HG02798 (cell line): ENCODE results near the gene NFIA.

ENCODE experiments used
- ATAC-seq: cut with Tn5 transposase; IDR thresholded peaks from one replicate; pipeline ENCODE4 v1.9.1; 2021; ENCODE audit warnings: mild to moderate bottlenecking; ENCODE audit not compliant: unreplicated experiment, poor library complexity

The NFIA gene

DNA sequence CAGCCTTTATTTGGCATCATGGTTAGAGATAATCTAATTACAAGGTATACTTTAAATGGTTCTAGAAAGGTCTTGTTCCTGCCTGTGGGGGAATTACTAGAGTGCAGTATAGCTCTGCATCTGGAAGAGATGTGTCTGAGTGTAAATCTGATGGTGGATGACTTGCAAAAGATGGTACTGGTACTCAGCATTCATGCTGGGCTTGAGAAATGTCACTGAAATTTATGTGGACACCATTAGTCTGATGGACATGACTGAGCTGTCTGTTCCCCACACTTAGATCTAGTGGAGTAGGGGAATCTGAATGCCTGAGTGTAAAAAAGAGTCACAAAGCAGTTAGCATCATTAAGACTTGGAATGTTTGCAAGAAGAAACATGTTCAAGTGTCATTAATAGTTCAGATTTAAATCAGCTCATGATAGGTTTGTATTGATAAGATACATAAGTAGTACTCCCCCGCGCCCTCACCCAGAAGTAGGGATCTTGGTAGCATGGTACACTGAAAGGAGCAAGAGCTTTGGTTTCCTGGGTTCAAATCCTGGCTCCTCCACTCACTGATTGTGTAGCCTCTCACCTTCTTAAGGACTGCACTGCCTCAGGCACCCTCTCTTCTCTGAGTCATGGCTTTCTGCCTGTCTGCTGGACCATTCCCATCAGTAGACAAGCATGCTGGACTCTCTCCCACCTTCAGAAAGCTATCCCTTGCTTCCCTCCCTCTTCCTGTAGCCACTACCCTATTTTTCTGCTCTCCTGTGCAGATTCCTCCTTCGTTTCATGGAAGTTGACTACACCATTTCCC is 292.9 kb downstream of the NFIA start:
- no peak for ATAC-seq

DNA sequence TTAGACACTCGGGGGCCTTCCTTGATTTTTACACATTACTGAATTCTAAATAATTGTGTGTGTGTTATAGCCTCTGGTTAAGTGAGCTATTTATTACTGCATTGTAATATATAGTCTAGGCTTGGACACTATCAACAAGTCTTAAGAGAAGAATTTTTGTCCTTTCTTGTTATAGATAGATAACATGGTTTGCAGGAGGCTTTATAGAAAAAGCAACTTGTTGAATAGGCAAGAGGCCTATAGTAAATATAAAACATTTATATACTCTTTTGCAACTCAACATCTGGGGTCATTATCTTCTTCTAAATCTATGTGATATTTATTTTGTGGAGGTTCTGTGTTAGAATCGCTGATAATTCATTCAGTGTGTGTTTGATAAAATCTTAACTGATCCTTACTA is 293.8 kb downstream of the NFIA start:
- ATAC-seq: no peak

DNA sequence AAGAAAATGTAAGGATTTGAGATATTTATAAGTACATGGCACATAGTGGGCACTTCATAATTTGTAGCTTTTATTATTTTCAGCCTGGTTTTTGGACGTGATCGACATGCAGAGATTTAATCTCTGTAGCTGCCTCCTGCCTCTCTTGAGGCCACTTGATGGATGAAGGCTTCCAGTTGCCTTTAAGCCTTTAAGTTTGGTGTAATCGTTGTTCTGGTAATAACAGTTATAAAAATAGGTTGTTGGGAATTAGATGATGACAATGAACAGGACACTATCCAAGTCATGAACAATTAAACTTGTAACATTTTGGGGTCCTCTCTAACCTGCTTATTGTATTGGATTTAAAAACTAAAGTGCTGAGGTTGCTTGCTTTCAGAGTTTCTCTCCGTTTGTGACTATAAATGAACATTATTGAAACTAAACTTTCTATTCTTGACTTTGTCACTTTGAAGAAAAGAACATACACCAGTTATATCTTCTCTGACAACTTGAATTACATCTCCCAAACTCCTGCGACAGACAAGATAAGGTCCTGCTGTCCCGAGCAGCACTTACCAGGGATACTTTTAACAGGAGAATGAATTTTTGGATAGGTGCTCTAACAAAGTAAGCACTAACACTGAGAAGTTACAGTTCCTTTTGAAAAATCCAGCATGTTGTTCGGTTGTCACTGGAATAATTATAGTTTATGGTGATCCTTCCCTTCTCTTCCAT is 295.0 kb downstream of the NFIA start:
- no peak for ATAC-seq

DNA sequence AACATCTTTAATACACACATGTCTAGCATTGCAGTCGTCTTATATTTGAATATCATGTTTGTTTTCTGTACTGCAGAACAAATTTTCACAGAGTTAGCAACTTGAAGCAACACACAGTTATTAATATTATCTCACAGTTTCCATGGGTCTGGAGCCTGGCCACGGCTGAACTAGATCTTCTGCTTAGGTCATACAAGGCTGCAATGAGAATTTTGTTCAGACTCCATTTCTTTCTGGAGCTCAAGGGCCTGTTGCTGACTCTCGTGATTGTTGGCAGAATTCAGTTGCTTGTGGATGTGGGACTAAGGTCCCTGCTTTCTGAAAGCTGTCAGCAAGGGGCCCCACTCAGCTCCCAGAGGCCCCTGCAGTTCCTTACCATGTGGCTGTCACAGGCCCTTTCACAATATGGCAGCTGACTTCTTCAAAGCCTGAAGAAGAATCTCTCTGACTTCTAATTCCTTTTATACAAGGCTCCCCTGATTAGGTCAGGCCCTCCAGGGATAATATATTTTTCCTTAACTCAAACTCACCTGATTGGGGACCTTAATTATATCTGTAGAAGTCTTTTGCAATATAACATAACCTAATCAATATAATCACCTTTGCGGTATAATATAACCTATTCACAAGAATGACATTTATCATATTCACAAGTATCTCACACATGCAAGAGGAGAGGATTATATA is 296.3 kb downstream of the NFIA start:
- ATAC-seq: no peak

DNA sequence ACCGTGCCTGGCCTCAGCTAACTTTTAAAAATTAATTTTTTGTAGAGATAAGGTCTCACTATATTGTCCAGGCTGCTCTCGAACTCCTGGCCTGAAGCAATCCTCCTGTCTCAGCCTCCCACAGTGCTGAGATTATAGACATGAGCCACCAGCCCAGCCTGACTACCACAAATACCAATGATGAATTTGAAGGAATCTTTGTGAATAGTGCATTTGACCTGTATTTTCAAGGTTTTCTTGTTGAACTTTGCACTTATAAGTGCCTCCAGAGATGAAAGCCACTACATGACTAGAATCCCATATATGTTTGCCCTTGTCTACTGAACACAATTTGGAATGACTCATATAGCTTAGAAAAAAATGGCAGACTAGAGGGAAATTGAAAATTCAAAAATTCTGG is 297.3 kb downstream of the NFIA start:
- ATAC-seq: no peak

DNA sequence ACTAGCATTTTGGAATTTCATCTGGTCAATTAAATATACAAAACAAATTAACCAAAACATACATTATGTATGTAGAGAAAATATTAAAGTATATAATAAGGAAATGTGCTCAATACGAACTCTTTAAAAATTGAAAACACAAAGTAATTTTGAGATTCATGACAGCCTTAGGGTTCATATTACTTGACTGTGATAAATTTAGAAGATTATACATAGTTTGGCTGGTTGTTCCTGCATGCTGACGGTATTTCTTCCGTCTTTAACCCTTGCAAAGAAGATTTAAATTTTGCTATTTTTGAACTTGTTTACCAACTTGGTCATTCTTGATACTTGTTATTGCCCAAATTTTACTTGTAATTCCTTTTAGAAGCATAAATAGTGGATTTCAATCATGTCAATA is 298.2 kb downstream of the NFIA start:
- ATAC-seq: no peak

DNA sequence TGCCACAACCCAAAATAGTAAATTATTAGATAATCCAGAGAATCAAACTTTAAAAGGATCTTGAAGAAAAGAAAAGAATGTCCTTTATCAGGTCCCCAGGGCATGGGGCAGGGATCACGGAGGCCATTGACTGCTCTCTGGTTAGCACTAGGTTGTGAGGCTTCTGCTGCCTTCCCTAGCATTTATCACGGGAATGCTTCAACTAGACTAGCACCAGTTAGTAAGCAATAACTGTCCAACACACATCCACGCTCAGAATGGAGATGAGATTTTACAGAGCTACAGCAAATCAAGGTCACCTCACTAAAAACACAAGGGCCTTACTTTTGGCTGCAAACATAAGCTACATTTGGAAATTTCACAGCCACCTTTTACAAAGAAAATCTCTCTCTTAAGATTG is 304.0 kb downstream of the NFIA start:
- ATAC-seq: no peak

DNA sequence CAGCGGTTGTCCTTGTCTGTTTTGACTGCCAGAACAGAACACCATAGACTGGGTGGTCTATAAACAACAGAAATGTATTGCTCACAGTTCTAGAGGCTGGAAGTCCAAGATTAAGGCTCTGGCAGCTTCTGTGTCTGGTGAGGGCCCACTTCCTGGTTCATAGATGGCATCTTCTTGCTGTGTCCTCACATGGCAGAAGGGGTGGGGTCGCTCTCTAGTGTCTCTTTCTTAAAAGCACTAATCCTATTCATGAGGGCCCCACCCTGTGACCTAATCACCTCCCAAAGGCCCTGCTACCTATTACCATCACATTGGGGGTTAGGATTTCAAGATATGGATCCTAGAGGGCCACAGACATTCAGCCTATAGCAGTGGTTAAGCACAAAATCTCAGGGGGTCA is 304.4 kb downstream of the NFIA start:
- no peak for ATAC-seq

DNA sequence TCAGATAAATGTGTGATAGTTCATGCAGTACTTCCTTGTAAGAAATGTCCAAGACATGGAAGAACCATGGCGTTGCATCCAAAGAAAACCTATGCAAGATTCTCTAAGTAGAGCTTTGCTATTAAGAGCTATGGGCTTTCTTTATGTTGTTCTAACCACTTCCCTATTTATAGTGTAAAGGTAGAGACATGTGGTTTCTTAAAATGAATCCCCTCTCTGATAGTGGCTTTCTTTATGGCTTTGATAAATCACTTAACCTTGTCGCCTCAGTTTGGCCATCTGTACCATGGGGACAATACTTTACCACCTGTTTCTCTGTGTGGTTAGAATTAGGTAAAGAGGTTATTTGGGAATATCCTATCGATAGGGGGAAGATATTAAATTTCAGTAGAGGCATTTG is 305.5 kb downstream of the NFIA start:
- peak; percentile 43 for ATAC-seq

DNA sequence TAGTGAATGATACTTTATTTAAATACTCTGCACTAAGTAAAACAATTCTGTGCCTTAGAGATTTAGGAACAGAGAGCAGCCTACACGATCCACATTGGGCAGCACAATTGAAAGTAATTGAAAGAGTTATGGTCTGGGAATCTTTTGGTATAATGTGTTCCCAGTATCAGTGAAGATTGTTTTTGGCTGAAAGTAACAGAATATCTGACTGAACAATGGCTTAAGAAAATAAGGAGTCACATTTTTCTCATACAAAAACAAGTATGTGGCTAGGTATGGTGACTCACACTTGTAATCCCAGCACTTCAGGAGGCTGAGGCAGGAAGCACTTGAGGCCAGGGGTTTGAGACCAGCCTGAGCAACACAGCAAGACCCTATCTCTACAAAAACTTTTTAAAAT is 306.2 kb downstream of the NFIA start:
- no peak for ATAC-seq

DNA sequence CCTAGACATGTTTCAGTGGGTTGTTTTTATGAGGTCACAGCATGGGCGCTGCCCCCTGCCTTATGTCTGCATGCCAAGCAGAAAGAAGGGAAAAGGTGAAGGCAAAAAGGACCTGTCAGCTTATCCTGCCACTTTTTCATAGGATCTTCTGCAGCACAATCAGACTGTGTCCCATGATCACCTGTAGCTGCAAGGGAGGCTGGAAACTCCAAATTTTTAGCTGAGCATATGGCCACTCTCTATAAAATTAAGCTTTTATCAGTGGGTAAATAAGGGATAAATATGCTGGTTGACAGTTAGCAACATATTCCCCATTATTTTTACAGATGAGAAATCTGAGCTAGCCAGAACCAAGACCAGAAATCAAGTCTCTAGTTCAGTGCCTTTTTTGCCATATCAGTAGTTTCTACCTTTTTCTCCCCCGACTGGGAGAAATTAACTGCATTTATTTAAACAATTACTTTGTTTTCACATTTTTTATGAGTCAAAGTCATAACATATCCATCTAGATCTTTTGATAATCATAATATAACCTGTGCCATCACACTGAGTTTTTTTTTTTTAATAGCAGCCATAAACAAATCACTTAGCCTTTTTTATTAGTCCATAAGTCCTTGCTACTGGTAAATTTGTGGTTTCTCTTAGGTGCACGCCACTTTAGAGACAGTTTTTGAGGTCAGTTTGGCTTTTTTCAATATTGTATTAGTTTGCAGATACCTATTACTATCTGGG is 307.0 kb downstream of the NFIA start:
- no peak for ATAC-seq

DNA sequence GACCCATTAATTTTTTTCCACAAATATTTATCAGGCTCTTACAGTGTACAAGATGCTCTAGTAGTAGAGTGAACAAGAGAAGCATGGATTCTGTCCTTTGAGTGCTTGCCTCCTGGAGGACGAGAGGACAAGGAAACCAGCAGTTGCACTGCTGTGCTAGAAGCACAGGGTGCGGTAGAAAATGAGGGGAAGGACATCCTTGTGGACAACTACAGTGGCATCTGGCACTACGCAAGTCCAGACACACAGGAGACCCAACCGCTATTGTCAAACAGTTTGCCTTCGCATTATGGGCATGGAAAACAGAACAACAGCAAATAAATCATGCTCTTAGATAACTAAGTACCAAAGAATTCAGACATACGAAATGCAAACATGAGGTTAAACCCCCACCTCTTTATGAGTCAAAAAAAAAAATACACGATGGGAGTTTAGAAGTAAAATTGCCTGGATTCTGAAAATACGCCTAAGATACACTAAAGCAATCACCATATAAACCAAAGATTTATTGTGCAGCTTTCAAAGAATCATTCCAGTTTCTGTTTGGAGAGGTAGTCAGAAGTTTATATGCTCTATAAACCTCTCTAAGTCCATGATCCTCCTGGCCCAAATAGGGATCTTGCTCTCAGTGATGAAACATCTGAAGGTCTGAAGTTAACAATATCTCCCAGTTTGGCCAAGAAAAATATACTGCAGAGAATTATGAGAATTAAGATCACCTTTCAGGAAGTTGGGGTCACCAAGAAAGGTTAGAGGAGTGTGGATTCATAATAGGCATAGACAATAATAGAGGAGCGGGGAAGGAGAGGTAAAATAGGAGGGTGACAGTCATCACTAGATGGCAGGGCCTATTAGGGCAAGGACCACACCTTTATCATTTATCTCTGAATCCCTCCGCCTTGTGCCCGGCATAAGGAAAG is 307.8 kb downstream of the NFIA start:
- no peak for ATAC-seq

DNA sequence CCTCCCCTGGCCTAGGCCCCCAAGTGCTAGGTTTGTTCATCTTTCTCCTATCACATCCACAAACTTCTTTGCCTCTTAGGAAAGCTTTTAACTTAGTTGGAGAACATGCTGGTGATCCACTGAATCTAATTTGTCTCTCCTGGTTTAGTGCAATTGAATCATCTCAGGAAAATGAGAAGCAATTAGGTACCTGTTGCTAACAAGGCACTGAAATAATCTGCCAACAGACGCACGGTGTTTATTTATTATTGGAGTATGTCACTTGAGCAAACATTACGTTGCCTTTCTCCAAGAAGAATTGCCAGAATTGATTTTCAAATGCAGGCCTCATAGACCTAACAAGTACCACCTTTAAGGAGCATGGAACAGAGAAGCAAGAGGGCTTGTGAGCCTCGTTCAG is 309.4 kb downstream of the NFIA start:
- ATAC-seq: no peak

DNA sequence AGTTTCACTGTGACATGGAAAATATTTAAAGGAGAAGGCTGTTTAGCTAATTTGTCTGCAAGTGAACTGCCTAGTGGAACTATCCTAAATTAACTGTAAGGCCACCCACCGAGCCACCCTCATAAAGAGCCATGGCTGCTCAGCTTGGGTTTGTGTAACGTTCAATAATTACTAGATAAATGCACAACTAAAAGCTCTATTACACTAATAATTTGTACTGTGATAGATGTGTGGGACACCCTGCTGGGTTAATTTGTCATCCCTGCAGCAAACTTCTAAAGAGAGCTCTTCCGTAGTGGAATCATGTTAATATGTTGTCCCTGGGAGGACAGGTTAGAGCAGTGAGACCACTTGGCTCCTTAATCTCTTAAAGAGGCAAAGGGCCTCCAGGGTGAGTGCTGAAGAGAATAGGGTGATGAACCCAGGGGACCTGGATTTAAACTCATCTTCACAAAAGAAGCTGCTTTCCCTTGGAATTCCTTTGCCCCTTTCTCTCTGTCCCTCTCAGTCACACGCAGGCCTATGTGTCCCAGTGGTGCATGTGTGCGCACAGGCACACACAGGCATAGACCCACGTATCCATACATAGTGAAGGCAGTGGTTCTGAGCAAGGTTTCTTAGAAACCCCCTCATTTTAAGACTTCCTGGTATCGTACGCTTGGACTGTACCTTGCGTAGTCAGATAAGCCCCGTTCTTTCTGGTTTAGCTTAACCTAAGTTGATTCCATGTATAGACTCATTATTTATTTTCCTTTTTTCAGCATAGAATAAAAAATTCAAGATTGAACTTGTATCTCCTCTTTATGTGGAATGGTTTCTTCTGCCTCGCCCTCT is 310.3 kb downstream of the NFIA start:
- ATAC-seq: no peak

DNA sequence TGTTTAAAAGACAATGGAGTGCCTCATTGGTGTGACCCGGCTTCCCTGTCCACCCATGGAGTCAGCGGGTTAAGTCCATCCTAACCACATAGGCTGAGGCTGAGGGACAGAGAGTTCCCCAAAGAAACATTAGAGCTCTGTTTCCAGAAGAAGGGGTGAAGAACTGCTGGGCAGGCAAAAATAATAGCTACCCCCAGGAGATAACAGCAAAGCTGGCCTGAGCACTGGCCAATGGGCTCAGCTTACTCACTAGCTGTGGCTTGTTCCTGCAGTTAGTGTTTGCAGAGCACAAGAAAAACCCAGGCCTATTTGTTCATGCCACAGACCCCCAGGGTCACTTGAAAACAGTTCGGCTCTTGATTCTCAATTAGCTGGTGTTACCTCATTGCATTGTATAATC is 311.2 kb downstream of the NFIA start:
- ATAC-seq: no peak

DNA sequence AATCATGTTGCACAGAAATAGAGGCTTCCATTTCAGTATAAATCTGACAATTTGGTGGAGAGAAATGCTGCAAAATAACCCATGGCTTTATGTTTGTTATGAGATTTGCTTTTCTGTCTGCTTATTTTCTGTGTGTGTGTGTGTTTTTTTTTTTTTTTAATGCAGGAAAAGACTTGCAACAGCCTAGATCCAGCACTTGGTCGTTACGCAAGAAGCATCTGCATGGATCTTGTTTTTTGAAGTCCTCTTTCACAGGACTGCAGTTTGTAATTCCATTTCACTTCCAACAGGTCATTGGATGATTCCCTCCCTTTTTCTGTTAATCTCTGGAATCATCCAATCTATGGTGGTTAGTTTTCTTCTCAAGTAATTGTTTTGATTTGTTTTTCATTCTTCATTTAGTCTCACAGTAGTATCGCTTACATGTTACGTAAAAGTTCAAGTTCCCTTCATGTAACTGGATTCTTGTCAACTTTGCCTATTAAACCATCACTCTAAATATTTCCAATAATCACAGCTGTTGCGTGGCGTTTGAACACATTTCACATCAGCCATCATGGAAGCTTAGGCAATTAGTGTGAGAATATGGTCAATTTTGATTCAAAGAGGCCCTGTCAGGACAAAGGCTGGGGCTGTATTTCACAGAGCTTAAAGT is 312.9 kb downstream of the NFIA start:
- no peak for ATAC-seq

DNA sequence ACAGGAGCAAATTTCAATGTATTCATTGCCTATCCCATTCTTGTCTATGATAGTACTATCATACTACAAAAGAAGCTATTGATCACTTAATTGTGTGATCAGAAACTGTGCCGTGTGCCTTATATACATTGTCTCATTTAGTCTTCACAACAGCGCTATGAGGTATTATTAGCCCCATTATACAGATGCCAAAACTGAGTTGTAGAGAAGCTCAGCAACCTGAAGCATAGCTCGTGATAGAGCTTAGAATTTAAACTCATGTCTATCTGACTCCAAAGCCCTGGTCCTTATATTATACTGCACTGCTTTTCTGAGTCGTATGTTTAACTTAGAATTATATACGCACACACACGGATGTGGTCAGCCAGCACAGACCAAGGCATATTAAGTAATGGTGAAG is 315.1 kb downstream of the NFIA start:
- ATAC-seq: no peak

DNA sequence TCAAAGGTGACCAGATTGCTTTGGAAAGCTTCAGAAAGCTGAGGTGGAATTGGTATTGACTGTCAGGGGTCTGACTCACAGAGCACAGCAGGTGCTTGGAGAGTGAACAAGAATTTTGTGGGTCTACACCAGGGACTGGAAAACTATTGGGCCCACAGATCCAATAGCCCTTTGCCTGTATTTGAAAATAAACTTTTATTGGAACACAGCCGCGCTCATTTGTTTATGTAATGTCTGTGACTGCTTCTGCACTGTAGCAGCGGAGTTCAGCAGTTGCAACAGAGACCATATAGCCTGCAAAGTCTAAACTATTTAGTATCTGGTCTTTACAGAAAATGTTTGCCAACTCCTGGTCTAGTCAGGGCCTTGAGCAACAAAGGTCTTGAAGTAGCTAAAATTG is 315.6 kb downstream of the NFIA start:
- no peak for ATAC-seq
